ENCODE measurements around the gene PITPNB.

The PITPNB gene

DNA sequence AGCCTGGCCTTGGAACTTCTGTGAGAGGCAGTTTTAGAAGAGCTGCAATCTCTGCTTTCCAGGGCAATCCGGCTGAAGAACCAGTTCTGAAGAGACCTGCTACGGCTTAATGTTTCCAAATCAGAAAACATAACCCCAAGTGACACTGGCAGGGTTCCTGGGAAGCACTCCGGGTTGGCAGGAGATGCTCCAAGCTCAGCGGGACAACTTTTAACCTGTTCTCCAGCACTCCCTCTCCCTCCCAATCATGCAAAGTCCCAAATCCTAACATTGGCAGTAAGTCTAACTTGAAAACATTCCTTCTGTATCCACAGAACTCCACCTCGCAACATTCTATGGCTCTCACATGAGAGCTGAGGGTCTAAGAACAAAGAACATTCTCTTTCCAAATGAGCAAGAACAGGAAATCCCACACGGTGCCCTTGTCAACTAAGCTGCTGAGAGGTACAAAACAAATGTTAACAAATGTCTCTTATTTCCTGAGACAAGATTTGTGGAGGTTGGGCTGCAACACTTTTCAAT, 69.0 kb downstream of the PITPNB start:
- Histone ChIP-seq H3K4me1 (ENCODE audit: insufficient read depth, low read length) (peaks cover 18% of the 10 kb centered on the region; the same call in 1 of the 2 replicates), H3K27ac (ENCODE audit: low read length) (peak overlapping the region; percentile 74), H3K27me3 (ENCODE audit: insufficient read depth, low read length) (no peaks in the 10 kb centered on the region), H3K36me3 (ENCODE audit: insufficient read depth, low read depth, low read length) (peaks cover 60% of the 10 kb centered on the region), H3K9ac (ENCODE audit: low read depth, low read length) (peak overlapping the region; percentile 31; the same call in 1 of the 2 replicates), H3K4me3 (ENCODE audit: low read length) (peak overlapping the region; percentile 20; the same call in 1 of the 2 replicates), H3K9me3 (ENCODE audit: insufficient read depth, low read depth, low read length) (no peaks in the 10 kb centered on the region)

DNA sequence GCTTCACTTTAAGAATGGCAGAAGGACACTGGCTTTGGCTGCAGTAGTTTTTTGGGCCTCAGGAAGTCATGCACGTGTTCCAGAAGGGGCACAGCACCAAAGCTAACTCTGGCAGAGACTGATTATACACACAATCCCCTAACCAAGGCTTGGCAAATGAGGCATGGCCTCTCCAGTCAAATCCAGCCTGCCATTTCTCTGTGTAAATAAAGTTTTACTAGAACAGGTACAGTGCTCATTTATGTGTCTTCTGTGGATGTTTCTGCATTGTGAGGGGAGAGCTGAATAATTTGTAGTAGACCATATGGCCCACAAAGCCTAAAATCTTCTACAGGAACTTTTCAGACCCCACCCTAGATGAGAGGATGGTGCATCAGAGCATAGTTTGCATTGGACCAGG, 71.1 kb downstream of the PITPNB start:
- Histone ChIP-seq H3K27ac (ENCODE audit: low read length) (no peak overlapping the region), H3K9ac (ENCODE audit: low read depth, low read length) (no peak overlapping the region), H3K4me1 (ENCODE audit: insufficient read depth, low read length) (peaks cover 18% of the 10 kb centered on the region; the same call in 1 of the 2 replicates), H3K27me3 (ENCODE audit: insufficient read depth, low read length) (no peaks in the 10 kb centered on the region), H3K36me3 (ENCODE audit: insufficient read depth, low read depth, low read length) (peaks cover 42% of the 10 kb centered on the region), H3K4me3 (ENCODE audit: low read length) (no peak overlapping the region), H3K9me3 (ENCODE audit: insufficient read depth, low read depth, low read length) (no peaks in the 10 kb centered on the region)

DNA sequence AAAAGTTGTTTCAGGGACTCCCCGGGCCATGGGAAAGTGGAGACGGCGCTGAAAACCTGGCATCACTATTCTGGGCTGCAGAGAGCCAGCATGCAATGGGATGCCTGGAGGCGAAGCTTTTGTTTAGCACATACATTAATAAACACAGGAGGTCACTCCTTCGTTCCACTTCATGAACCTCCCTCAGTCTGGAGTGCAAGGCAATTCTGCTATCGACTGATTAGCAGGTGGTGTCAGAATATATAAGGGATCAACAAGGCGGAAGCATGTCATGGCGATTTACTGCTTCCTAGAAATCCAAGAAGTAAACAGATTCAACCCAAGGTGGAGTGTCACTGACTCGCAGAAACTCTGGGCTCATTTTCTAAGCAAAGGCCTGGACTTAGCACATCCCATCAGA, 72.1 kb downstream of the PITPNB start:
- Histone ChIP-seq H3K4me1 (ENCODE audit: insufficient read depth, low read length) (peaks cover 18% of the 10 kb centered on the region; the same call in 1 of the 2 replicates), H3K9ac (ENCODE audit: low read depth, low read length) (no peak overlapping the region), H3K36me3 (ENCODE audit: insufficient read depth, low read depth, low read length) (peaks cover 32% of the 10 kb centered on the region), H3K4me3 (ENCODE audit: low read length) (no peak overlapping the region), H3K27ac (ENCODE audit: low read length) (no peak overlapping the region), H3K9me3 (ENCODE audit: insufficient read depth, low read depth, low read length) (no peaks in the 10 kb centered on the region), H3K27me3 (ENCODE audit: insufficient read depth, low read length) (no peaks in the 10 kb centered on the region)

DNA sequence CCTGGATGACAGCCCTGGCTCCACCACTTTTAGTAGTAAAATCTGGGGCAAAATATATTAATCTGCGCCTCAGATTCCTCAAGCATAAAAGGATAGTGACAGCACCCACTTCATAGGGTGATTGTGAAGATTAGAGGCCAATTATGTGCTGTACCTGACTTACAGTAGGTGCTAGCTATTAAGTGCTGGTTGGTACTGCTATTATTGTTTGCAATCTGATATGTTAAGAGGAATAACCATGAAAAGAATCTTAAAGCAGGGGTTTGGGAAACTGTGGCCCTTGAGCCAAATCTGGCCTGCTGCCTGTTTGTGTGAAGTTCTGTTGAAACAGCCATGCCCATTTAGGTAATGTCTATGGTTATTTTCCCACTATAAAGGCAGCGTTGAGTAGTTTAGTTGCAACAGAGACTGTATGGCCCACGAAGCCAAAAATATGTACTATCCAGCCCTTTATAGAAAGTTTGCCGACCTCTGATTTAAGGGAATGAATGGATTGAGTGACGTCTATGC, 72.8 kb downstream of the PITPNB start:
- H3K4me3 ChIP-seq (ENCODE audit: low read length) = no peak overlapping the region
- peaks cover 26% of the 10 kb centered on the region for H3K36me3 ChIP-seq (ENCODE audit: insufficient read depth, low read depth, low read length)
- H3K9ac ChIP-seq (ENCODE audit: low read depth, low read length) = no peak overlapping the region
- no peak overlapping the region for H3K27ac ChIP-seq (ENCODE audit: low read length)
- H3K4me1 ChIP-seq (ENCODE audit: insufficient read depth, low read length) = peaks cover 18% of the 10 kb centered on the region; the same call in 1 of the 2 replicates
- no peaks in the 10 kb centered on the region for H3K9me3 ChIP-seq (ENCODE audit: insufficient read depth, low read depth, low read length)
- H3K27me3 ChIP-seq (ENCODE audit: insufficient read depth, low read length) = no peaks in the 10 kb centered on the region

DNA sequence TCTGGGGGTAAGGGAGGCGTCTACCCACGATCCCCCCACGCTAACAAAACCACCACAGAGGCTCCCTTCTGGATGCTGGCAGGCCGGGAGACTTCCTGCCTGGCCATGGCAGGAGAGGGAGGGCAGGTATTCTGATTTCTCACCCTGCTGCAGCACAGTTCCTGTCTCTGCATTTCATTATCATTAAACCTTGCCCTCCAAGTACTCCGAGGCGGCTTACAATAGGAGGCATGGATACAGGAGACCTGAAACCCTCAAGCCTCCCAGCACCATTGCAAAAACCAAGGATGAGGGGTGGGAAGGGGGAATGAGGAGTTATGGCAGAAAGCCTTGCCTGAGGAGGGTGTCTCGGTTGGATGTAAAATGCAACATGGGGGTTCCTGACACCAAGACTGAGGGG, 73.4 kb downstream of the PITPNB start:
- H3K36me3 ChIP-seq (ENCODE audit: insufficient read depth, low read depth, low read length) = peaks cover 19% of the 10 kb centered on the region
- H3K4me3 ChIP-seq (ENCODE audit: low read length) = no peak overlapping the region
- no peak overlapping the region for H3K27ac ChIP-seq (ENCODE audit: low read length)
- no peaks in the 10 kb centered on the region for H3K9me3 ChIP-seq (ENCODE audit: insufficient read depth, low read depth, low read length)
- no peaks in the 10 kb centered on the region for H3K27me3 ChIP-seq (ENCODE audit: insufficient read depth, low read length)
- H3K4me1 ChIP-seq (ENCODE audit: insufficient read depth, low read length) = peaks cover 11% of the 10 kb centered on the region; the same call in 1 of the 2 replicates
- no peak overlapping the region for H3K9ac ChIP-seq (ENCODE audit: low read depth, low read length)

DNA sequence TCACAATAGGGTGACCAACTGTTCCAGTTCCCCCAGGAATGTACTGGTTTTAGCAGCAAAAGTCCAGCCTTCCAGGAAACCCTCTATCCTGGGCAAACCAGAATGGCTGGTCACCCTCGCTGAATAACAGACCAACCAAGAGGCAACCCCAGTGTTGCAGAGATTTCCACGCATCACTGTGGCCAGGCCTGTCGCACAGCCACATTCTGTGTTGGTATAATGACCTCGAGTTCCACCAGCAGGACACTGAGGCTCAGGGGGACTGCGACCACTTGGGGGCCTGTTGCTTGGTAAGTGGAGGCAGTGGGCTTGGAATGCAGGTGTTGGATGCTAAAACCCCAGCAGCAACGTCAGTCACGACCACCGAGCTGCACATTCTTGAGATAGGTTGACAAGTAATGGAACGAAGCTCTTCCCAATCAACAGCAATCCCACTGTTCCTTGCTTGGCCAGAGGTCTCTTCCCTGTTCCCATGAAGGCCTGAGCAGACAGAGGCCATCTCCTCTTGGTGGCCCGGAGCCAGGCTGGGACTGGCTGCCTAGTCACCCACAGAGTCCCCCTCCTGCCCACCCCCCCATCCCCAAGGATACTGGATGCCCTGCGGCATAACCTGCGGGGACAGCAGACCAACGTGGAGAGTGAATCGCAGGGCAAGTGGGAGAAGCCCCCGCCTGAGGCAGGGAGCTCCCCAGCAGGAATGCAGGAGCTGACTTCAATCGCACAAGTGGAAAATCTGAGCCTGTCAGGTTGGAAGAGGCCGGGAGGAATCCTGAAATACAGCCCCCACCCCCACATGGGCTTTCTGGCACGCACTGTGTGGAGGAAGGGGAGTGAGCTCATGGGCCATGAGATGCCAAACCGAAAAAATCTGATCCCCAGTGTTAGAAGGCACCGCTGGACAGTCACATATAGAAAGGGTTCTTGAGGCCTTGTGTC, 74.1 kb downstream of the PITPNB start:
- peaks cover 17% of the 10 kb centered on the region for H3K36me3 ChIP-seq (ENCODE audit: insufficient read depth, low read depth, low read length)
- peaks cover 7% of the 10 kb centered on the region; the same call in 1 of the 2 replicates for H3K4me1 ChIP-seq (ENCODE audit: insufficient read depth, low read length)
- no peaks in the 10 kb centered on the region for H3K9me3 ChIP-seq (ENCODE audit: insufficient read depth, low read depth, low read length)
- H3K4me3 ChIP-seq (ENCODE audit: low read length) = no peak overlapping the region
- H3K27me3 ChIP-seq (ENCODE audit: insufficient read depth, low read length) = no peaks in the 10 kb centered on the region
- no peak overlapping the region for H3K9ac ChIP-seq (ENCODE audit: low read depth, low read length)
- no peak overlapping the region for H3K27ac ChIP-seq (ENCODE audit: low read length)

DNA sequence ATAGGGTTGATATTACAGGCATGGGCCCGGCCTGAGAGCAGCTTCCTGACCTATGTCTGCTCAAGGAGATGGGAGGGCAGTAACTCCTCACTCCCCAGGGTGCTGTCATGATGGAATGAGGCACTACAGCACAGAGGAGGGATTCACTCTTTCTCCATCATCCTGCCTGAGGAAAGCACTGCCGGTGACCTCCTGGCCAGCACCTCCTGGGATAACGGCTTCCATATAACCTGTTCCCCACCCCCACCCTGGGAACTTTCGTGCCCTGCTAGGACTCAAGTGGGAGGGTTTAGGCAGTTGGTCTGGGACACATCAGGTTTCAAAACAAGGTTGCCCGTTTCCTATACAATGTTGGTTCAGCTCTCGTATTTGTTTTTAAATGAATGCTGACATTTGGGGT, 74.8 kb downstream of the PITPNB start:
- Histone ChIP-seq H3K4me1 (ENCODE audit: insufficient read depth, low read length) (peaks cover 6% of the 10 kb centered on the region; the same call in 1 of the 2 replicates), H3K9me3 (ENCODE audit: insufficient read depth, low read depth, low read length) (no peaks in the 10 kb centered on the region), H3K27ac (ENCODE audit: low read length) (no peak overlapping the region), H3K4me3 (ENCODE audit: low read length) (no peak overlapping the region), H3K9ac (ENCODE audit: low read depth, low read length) (no peak overlapping the region), H3K27me3 (ENCODE audit: insufficient read depth, low read length) (no peaks in the 10 kb centered on the region), H3K36me3 (ENCODE audit: insufficient read depth, low read depth, low read length) (peaks cover 13% of the 10 kb centered on the region)

DNA sequence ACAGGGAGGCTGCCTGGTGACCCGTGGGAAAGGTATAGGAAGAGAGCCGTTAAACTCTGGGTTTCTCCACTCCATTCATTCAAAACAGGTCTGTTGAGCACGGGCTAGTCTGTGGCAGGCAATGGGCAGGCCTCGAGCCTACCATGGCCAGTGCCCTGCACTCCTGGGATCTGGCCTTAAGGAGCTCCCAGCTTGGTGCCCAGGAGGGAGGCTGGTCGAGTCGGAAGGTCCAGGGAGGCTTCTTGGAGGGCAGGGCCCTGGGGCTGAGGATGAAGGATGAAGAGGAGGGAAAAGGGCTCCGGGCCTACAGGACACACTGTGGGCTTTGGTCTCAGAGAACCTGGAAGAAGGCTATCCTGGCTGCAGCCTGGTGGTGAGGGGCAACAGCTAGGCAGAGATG, 75.6 kb downstream of the PITPNB start:
- Histone ChIP-seq H3K4me3 (ENCODE audit: low read length) (no peak overlapping the region), H3K9ac (ENCODE audit: low read depth, low read length) (no peak overlapping the region), H3K36me3 (ENCODE audit: insufficient read depth, low read depth, low read length) (peaks cover 9% of the 10 kb centered on the region; the same call in 1 of the 2 replicates), H3K27me3 (ENCODE audit: insufficient read depth, low read length) (no peaks in the 10 kb centered on the region), H3K27ac (ENCODE audit: low read length) (no peak overlapping the region), H3K4me1 (ENCODE audit: insufficient read depth, low read length) (peaks cover 9% of the 10 kb centered on the region; the same call in 1 of the 2 replicates), H3K9me3 (ENCODE audit: insufficient read depth, low read depth, low read length) (no peaks in the 10 kb centered on the region)

DNA sequence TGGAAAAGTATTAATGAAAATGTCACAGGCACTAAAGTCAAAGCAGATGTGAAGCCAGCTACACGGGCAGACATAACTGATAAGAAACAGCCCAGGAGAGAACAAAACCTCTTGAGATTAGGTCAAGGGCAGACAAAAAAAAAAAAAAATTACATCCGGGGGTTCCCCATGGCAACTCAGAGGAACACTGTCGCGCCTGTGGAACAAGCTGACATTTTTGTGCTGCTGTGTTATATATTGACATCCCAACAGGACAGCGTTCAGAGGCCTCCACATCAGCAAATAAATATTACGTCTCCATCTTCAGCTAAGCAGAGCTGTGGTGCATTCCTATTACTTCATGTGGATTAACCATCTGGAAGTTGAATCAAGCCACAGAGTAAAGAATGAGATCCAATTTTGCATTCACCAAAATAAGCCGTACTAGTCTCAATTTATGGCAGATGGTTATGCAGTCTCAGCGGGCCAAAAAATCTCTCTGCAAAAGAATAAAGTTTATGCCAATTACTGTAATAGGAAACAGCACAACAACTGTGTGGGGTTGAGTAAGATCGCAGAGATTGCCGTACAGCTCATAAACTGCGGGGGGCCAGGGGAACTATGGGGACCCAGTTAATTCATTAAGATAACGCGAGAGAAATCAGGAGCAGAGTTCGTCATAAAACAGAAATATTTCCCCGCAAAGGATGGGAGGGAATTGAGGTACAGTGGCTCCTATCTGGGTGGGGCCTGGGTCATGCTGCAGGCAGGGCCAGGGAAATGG, 76.2 kb downstream of the PITPNB start:
- Histone ChIP-seq H3K9me3 (ENCODE audit: insufficient read depth, low read depth, low read length) (no peaks in the 10 kb centered on the region; the same call in 1 of the 2 replicates), H3K4me1 (ENCODE audit: insufficient read depth, low read length) (peaks cover 9% of the 10 kb centered on the region; the same call in 1 of the 2 replicates), H3K4me3 (ENCODE audit: low read length) (no peak overlapping the region), H3K36me3 (ENCODE audit: insufficient read depth, low read depth, low read length) (peaks cover 3% of the 10 kb centered on the region; the same call in 1 of the 2 replicates), H3K9ac (ENCODE audit: low read depth, low read length) (no peak overlapping the region), H3K27ac (ENCODE audit: low read length) (no peak overlapping the region), H3K27me3 (ENCODE audit: insufficient read depth, low read length) (no peaks in the 10 kb centered on the region)

DNA sequence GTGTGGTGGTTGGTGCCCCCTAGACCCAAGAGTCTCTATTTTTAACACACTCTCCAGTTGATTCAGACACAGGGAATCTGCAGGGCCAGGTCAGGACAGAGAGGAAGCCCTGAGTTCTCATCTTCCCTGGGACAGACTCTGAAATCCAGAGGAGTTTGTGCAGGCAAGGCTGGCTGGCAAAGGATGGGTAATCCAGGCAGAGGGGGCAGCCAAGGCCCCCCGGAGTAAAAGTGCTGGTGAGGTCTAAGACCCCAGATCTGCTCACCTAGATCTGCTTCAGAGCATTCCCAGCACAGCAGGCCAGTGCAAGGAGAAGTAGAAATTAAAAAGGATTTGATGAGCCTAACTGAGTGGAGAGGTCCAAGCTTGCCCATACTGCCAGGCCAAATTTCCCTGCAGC, 76.9 kb downstream of the PITPNB start:
- no peak overlapping the region for H3K4me3 ChIP-seq (ENCODE audit: low read length)
- peaks cover 9% of the 10 kb centered on the region; the same call in 1 of the 2 replicates for H3K4me1 ChIP-seq (ENCODE audit: insufficient read depth, low read length)
- no peak overlapping the region for H3K9ac ChIP-seq (ENCODE audit: low read depth, low read length)
- H3K27me3 ChIP-seq (ENCODE audit: insufficient read depth, low read length) = no peaks in the 10 kb centered on the region
- H3K36me3 ChIP-seq (ENCODE audit: insufficient read depth, low read depth, low read length) = no peaks in the 10 kb centered on the region
- H3K9me3 ChIP-seq (ENCODE audit: insufficient read depth, low read depth, low read length) = no peaks in the 10 kb centered on the region; the same call in 1 of the 2 replicates
- no peak overlapping the region for H3K27ac ChIP-seq (ENCODE audit: low read length)

DNA sequence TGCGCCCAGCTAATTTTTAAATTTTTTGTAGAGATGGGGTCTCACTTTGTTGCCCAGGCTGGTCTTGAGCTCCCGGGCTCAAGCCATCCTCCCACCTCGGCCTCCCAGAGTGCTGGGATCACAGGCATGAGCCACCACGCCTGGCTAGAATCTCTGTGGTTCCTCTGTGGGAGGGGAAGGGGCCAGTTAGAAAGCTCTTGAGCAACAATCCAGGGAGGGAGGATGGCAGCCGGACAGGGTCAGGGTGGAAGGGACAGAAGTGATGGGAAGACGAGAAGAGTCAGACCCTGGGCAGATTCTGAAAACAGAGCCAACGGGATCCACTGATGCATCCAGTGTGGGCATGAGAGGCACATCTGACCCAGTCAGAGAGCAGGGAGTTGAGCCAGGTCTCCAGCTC, 78.6 kb downstream of the PITPNB start:
- Histone ChIP-seq H3K9me3 (ENCODE audit: insufficient read depth, low read depth, low read length) (no peaks in the 10 kb centered on the region; the same call in 1 of the 2 replicates), H3K36me3 (ENCODE audit: insufficient read depth, low read depth, low read length) (no peaks in the 10 kb centered on the region), H3K27me3 (ENCODE audit: insufficient read depth, low read length) (no peaks in the 10 kb centered on the region), H3K4me1 (ENCODE audit: insufficient read depth, low read length) (peaks cover 15% of the 10 kb centered on the region), H3K9ac (ENCODE audit: low read depth, low read length) (no peak overlapping the region), H3K4me3 (ENCODE audit: low read length) (no peak overlapping the region), H3K27ac (ENCODE audit: low read length) (no peak overlapping the region)

Measured in iPS-20b (cell line).